Endothelial cell of umbilical vein (primary cell): Measurements from ENCODE around the gene TMTC4. TPM values are rescaled to one million over a fixed set of nuclear protein-coding genes. Genes with fewer than 3 reads are reported as not detected.

Source experiments
- BruUV-seq: library from RNA; stranded (reverse); fragments of 400-500 nt; replicated peaks from 2 replicates; lab custom pipeline; 2021; lab: Mats Ljungman, UMichigan
- CTCF ChIA-PET: fragments of 300-600, 350-600 bp; sonication (Branson Sonifier 250); formaldehyde crosslinking; loops from one replicate; lab custom pipeline; 2021; ENCODE audit warnings: antibody characterized with exemption, inconsistent platforms; lab: Charles Lee
- POLR2A ChIA-PET: fragments of 300-600, 350-600 bp; sonication (Branson Sonifier 250); formaldehyde crosslinking; loops from one replicate; lab custom pipeline; 2021; ENCODE audit warnings: antibody characterized with exemption, inconsistent platforms; lab: Charles Lee
- DNase-seq: peaks from one replicate; pipeline ENCODE4 v3.0.0-alpha.2; 2011; ENCODE audit warnings: low read depth, low spot score
- FAIRE-seq: peaks from 2 replicates; lab custom pipeline; 2011; peaks lifted over from hg19 to GRCh38; lab: Jason Lieb, UNC
- H2AFZ ChIP-seq: 2 replicates; pipeline ENCODE4 v1.6.0; 2012; ENCODE audit warnings: low read depth, low read length, control low read depth, inconsistent platforms
- H3K27ac ChIP-seq: 2 replicates; pipeline ENCODE4 v1.5.1; 2011; ENCODE audit warnings: low read depth, mild to moderate bottlenecking, control low read depth, low read length, moderate library complexity; ENCODE audit not compliant: insufficient read depth
- H3K27me3 ChIP-seq, 2 experiments: 2 replicates each; pipeline versions ENCODE4 v1.6.0 to v1.6.1; 2011; ENCODE audit warnings: low read length in 2 of 2, mixed read lengths in 1 of 2; ENCODE audit not compliant: control insufficient read depth in 2 of 2, insufficient read depth in 2 of 2
- H3K36me3 ChIP-seq, 2 experiments: 2 replicates in 1 of 2; 3 replicates in 1 of 2; pipeline ENCODE4 v1.5.1; 2011; ENCODE audit warnings: low read length in 2 of 2, mild to moderate bottlenecking in 1 of 2, moderate library complexity in 1 of 2; ENCODE audit not compliant: control insufficient read depth in 2 of 2, insufficient read depth in 2 of 2; ENCODE audit errors: extremely low read depth in 1 of 2
- H3K4me1 ChIP-seq: 3 replicates; pipeline ENCODE4 v1.5.1; 2011; ENCODE audit warnings: mild to moderate bottlenecking, low read length; ENCODE audit not compliant: control insufficient read depth, insufficient read depth; ENCODE audit errors: extremely low read depth
- H3K4me2 ChIP-seq: 2 replicates; pipeline ENCODE4 v1.6.1; 2011; ENCODE audit warnings: low read length, control low read depth, mixed read lengths; ENCODE audit not compliant: insufficient read depth
- H3K4me3 ChIP-seq, 3 experiments: fragments of 200-600 bp in 1 of 3; sonication (generic), shearing (Covaris generic) in 1 of 3; replicated peaks in 1 of 3; 2 replicates each; pipeline ENCODE4 v1.5.1; 2011 to 2016; ENCODE audit warnings: control low read depth in 3 of 3, low read length in 3 of 3, mild to moderate bottlenecking in 2 of 3, inconsistent platforms in 1 of 3, low read depth in 1 of 3, moderate library complexity in 1 of 3; ENCODE audit not compliant: insufficient read depth in 1 of 3
- H3K79me2 ChIP-seq: 2 replicates; pipeline ENCODE4 v1.6.0; 2012; ENCODE audit warnings: low read length, inconsistent platforms; ENCODE audit not compliant: control insufficient read depth, insufficient read depth
- H3K9ac ChIP-seq: replicated peaks from 2 replicates; pipeline ENCODE3; 2011; ENCODE audit warnings: low read length, control low read depth; ENCODE audit not compliant: insufficient read depth; ENCODE audit errors: extremely low read depth
- H3K9me1 ChIP-seq: replicated peaks from 3 replicates; pipeline ENCODE4 v1.6.0; 2011; ENCODE audit warnings: mild to moderate bottlenecking, low read length; ENCODE audit not compliant: control insufficient read depth, insufficient read depth; ENCODE audit errors: extremely low read depth
- H3K9me3 ChIP-seq: replicated peaks from 2 replicates; pipeline ENCODE4 v1.5.1; 2012; ENCODE audit warnings: low read length, inconsistent platforms; ENCODE audit not compliant: control insufficient read depth, insufficient read depth
- H4K20me1 ChIP-seq: replicated peaks from 2 replicates; pipeline ENCODE3; 2011; ENCODE audit warnings: mild to moderate bottlenecking, low read length; ENCODE audit not compliant: control insufficient read depth, insufficient read depth; ENCODE audit errors: extremely low read depth
- EZH2 ChIP-seq: IDR thresholded peaks from 2 replicates; pipeline ENCODE4 v1.6.1; 2012; ENCODE audit warnings: borderline replicate concordance, low read depth, mild to moderate bottlenecking, moderate library complexity, low read length, inconsistent platforms; ENCODE audit not compliant: severe bottlenecking
- GATA2 ChIP-seq: IDR thresholded peaks from 2 replicates; pipeline ENCODE4 v1.7.0; 2011; ENCODE audit warnings: low read depth, mild to moderate bottlenecking, moderate library complexity, mixed read lengths, low read length; ENCODE audit not compliant: insufficient read length, insufficient read depth
- MYC ChIP-seq: IDR thresholded peaks from one replicate; pipeline ENCODE4 v1.6.1; 2011; ENCODE audit warnings: mild to moderate bottlenecking, low read depth, low read length
- POLR2A ChIP-seq: IDR thresholded peaks from 2 replicates; pipeline ENCODE4 v1.6.1; 2012; ENCODE audit warnings: low read depth, mild to moderate bottlenecking, control low read depth, low read length
- POLR2AphosphoS5 ChIP-seq: IDR thresholded peaks from 2 replicates; pipeline ENCODE4 v1.6.1; 2012; ENCODE audit warnings: low read depth, mild to moderate bottlenecking, control low read depth, low read length, moderate library complexity; ENCODE audit not compliant: insufficient read depth
- dilution Hi-C: fragments of 300-500 bp; cut with MboI; formaldehyde crosslinking; loops from one replicate; pipeline ENCODE4 v1.15.0; 2019; ENCODE audit warnings: low sequenced_read_pairs; ENCODE audit not compliant: extremely low pct_ligation_motif_present
- intact Hi-C: fragments of 100-400 bp; cut with micrococcal nuclease; formaldehyde crosslinking; loops from one replicate; pipeline ENCODE4 v1.10.0; 2022
- polyA plus RNA-seq, 4 experiments: library from polyadenylated mRNA; depleted of rRNA in 3 of 4; stranded (reverse) in 3 of 4; unstranded in 1 of 4; fragments of >200 nt; gene quantifications; 2 replicates each; pipeline versions ENCODE4 v1.2.1 to v1.2.3, GENCODE V29; 2011 to 2012; ENCODE audit warnings: missing spikeins in 1 of 4
- total RNA-seq: library from RNA; stranded (reverse); gene quantifications from 2 replicates; pipeline ENCODE4 v1.2.3, GENCODE V29; 2021
- TF ChIP-seq, protein P1 (sequence below): IDR thresholded peaks from 2 replicates; pipeline ENCODE4 v1.6.1; 2011; ENCODE audit not compliant: insufficient read depth, insufficient read length
- TF ChIP-seq, protein P2 (sequence below), 2 donors: IDR thresholded peaks; 1 replicate in 1 of 2; 2 replicates in 1 of 2; pipeline ENCODE4 v1.5.1; 2011; ENCODE audit warnings: low read length in 2 of 2, mild to moderate bottlenecking in 2 of 2, moderate library complexity in 2 of 2, control low read depth in 1 of 2, inconsistent platforms in 1 of 2, low read depth in 1 of 2; ENCODE audit not compliant: insufficient read depth in 1 of 2; ENCODE audit errors: extremely low read depth in 1 of 2

Gene TMTC4
- total and polyA plus RNA-seq, 2 donors (not counting 3 experiments of a cell fraction or from before 2014, with no cell fraction given) = 24.6 to 31.9 TPM

DNA sequence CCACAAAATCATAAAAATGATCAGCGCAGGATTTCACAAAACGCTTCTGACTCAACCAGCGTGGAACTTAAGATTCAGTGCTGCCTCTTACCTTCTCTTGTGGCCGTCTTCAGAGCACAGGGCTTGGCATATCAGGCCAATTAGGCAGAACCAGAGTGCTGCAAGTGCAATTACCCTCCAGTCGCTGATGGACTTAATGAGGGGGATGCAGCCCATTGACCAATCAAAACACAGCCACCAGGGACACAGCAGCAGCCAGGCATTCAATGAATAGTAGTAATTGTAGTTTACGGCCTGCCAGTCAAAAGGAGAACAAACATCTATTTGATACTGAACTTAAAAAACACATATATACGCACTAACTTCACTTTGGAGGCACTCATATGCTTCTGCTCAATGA lies 38.2 kb downstream of the TMTC4 start:
- Histone ChIP-seq H3K27me3 (no peaks in the 10 kb centered on the region), H3K79me2 (no peaks in the 10 kb centered on the region), H3K9me1 (no peaks in the 10 kb centered on the region), H3K27ac (no peak overlapping the region), H2AFZ (no peak overlapping the region), H3K9ac (no peak overlapping the region), H3K4me3 (no peak overlapping the region), H3K4me1 (no peaks in the 10 kb centered on the region), H4K20me1 (no peaks in the 10 kb centered on the region), H3K4me2 (no peak overlapping the region), H3K9me3 (no peaks in the 10 kb centered on the region), H3K36me3 (peaks cover 15 to 23% of the 10 kb centered on the region in 2 experiments)
- TF ChIP-seq GATA2 = no peak
- no peak for TF ChIP-seq MYC
- TF ChIP-seq POLR2A = no peak
- TF ChIP-seq POLR2AphosphoS5 = no peak
- no peak for TF ChIP-seq EZH2
- ChIA-PET POLR2A (no interaction called here), CTCF (no interaction called here)
- no TSS peak for BruUV-seq
- FAIRE-seq (no peak), DNase-seq (no peak)
- intact Hi-C loops (no loop called here), dilution Hi-C loops (no loop called here)

DNA sequence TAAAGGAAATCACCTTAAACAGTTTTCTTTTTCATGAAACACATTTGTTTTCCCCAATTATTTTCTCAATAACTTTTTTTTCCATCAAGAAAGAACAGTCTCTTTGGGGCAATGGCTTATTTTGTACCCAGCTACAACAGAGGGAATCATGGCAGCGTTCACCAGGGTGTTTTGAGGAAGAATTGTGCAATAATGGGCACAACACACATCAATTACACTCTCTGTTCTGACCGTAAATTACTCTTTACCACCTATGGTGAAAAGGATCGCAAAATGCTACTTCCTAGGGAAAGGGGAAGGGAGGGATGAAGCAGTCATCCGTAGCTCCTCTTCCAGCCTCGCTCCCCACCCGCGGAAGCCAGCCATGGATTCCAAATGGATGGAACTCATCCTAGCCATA lies 38.6 kb downstream of the TMTC4 start:
- H3K4me3 ChIP-seq = no peak overlapping the region
- dilution Hi-C loops (no loop called here), intact Hi-C loops (no loop called here)
- FAIRE-seq = no peak
- CTCF ChIA-PET = no interaction called here
- no peaks in the 10 kb centered on the region for H3K9me3 ChIP-seq
- no peaks in the 10 kb centered on the region for H4K20me1 ChIP-seq
- H3K27me3 ChIP-seq = no peaks in the 10 kb centered on the region
- POLR2A ChIA-PET = no interaction called here
- H3K27ac ChIP-seq = no peak overlapping the region
- no peaks in the 10 kb centered on the region for H3K9me1 ChIP-seq
- DNase-seq = no peak
- no peaks in the 10 kb centered on the region for H3K4me1 ChIP-seq
- H3K4me2 ChIP-seq = no peak overlapping the region
- no TSS peak for BruUV-seq
- H3K36me3 ChIP-seq = peaks cover 13 to 23% of the 10 kb centered on the region in 2 experiments
- H2AFZ ChIP-seq = no peak overlapping the region
- H3K79me2 ChIP-seq = no peaks in the 10 kb centered on the region
- TF ChIP-seq, protein P1, sequence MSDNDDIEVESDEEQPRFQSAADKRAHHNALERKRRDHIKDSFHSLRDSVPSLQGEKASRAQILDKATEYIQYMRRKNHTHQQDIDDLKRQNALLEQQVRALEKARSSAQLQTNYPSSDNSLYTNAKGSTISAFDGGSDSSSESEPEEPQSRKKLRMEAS = no peak
- TF ChIP-seq, protein P2, sequence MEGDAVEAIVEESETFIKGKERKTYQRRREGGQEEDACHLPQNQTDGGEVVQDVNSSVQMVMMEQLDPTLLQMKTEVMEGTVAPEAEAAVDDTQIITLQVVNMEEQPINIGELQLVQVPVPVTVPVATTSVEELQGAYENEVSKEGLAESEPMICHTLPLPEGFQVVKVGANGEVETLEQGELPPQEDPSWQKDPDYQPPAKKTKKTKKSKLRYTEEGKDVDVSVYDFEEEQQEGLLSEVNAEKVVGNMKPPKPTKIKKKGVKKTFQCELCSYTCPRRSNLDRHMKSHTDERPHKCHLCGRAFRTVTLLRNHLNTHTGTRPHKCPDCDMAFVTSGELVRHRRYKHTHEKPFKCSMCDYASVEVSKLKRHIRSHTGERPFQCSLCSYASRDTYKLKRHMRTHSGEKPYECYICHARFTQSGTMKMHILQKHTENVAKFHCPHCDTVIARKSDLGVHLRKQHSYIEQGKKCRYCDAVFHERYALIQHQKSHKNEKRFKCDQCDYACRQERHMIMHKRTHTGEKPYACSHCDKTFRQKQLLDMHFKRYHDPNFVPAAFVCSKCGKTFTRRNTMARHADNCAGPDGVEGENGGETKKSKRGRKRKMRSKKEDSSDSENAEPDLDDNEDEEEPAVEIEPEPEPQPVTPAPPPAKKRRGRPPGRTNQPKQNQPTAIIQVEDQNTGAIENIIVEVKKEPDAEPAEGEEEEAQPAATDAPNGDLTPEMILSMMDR (IDR thresholded peaks at IDR 0.05; ENCODE audit: extremely low read depth in 1 of 2, insufficient read depth in 1 of 2, low read depth in 1 of 2, low read length in 2 of 2) = no peak
- no peak for TF ChIP-seq POLR2A
- H3K9ac ChIP-seq = no peak overlapping the region
